IMR-90 (cell line): ENCODE data around the gene CUL1. TPM values are rescaled to one million over a fixed set of nuclear protein-coding genes. Genes with fewer than 3 reads are reported as not detected.

Experiments used
- ATAC-seq: fragments of 200-7000 bp; cut with Tn5 transposase; 2 replicates; pipeline ENCODE4 v1.9.1; 2020; ENCODE audit warnings: low read depth, mild to moderate bottlenecking, moderate library complexity
- BruUV-seq: library from RNA; stranded (reverse); fragments of 400-500 nt; replicated peaks from 2 replicates; lab custom pipeline; 2021; lab: Mats Ljungman, UMichigan
- CTCF ChIA-PET: fragments of 300-600 bp; formaldehyde crosslinking; extraction: SDS; loops from one replicate; lab custom pipeline; 2021; ENCODE audit warnings: antibody characterized with exemption; lab: Yijun Ruan, JAX
- POLR2A ChIA-PET: fragments of 300-600 bp; sonication (Branson Sonifier 250); formaldehyde crosslinking; loops from one replicate; lab custom pipeline; 2022; ENCODE audit warnings: antibody characterized with exemption; ENCODE audit not compliant: unreplicated experiment; lab: Charles Lee
- DNase-seq: peaks from one replicate; pipeline ENCODE4 v3.0.0; 2013
- H2AFZ ChIP-seq: replicated peaks from 2 replicates; pipeline ENCODE3; 2013; ENCODE audit warnings: low read length, mild to moderate bottlenecking; ENCODE audit not compliant: poor library complexity
- H2AK5ac ChIP-seq: 2 replicates; pipeline ENCODE4 v1.6.1; 2013; ENCODE audit warnings: low read depth, low read length, inconsistent platforms
- H2AK9ac ChIP-seq: replicated peaks from 2 replicates; pipeline ENCODE3; 2013; ENCODE audit warnings: mild to moderate bottlenecking, low read depth, low read length, moderate library complexity; ENCODE audit not compliant: poor library complexity
- H2BK120ac ChIP-seq: 2 replicates; pipeline ENCODE4 v1.6.1; 2013; ENCODE audit warnings: low read depth, low read length, inconsistent platforms
- H2BK15ac ChIP-seq: 3 replicates; pipeline ENCODE4 v1.6.1; 2013; ENCODE audit warnings: low read depth, low read length, inconsistent platforms
- H2BK20ac ChIP-seq: 2 replicates; pipeline ENCODE4 v1.6.1; 2013; ENCODE audit warnings: low read depth, mild to moderate bottlenecking, inconsistent platforms, low read length, moderate library complexity
- H2BK5ac ChIP-seq: 2 replicates; pipeline ENCODE4 v1.6.1; 2013; ENCODE audit warnings: mild to moderate bottlenecking, low read depth, low read length, inconsistent platforms; ENCODE audit not compliant: poor library complexity, severe bottlenecking
- H3K14ac ChIP-seq: replicated peaks from 2 replicates; pipeline ENCODE4 v1.6.1; 2013; ENCODE audit warnings: low read depth, low read length, inconsistent platforms
- H3K18ac ChIP-seq: 2 replicates; pipeline ENCODE4 v1.6.1; 2013; ENCODE audit warnings: low read depth, low read length, control low read depth
- H3K23ac ChIP-seq: 2 replicates; pipeline ENCODE4 v1.6.1; 2013; ENCODE audit warnings: low read depth, low read length, inconsistent platforms
- H3K27ac ChIP-seq: 2 replicates; pipeline ENCODE4 v1.5.1; 2013; ENCODE audit warnings: mild to moderate bottlenecking, control low read depth, low read length; ENCODE audit not compliant: insufficient read depth
- H3K27me3 ChIP-seq: 2 replicates; pipeline ENCODE4 v1.6.1; 2013; ENCODE audit warnings: low read length; ENCODE audit not compliant: control insufficient read depth, insufficient read depth
- H3K36me3 ChIP-seq: 2 replicates; pipeline ENCODE4 v1.6.1; 2013; ENCODE audit warnings: low read length, mixed read lengths; ENCODE audit not compliant: control insufficient read depth, insufficient read depth
- H3K4ac ChIP-seq: 2 replicates; pipeline ENCODE4 v1.6.1; 2013; ENCODE audit warnings: low read depth, low read length, inconsistent platforms
- H3K4me1 ChIP-seq: 2 replicates; pipeline ENCODE4 v1.6.1; 2013; ENCODE audit warnings: low read length, mixed read lengths; ENCODE audit not compliant: control insufficient read depth, insufficient read depth
- H3K4me2 ChIP-seq: 2 replicates; pipeline ENCODE4 v1.6.1; 2013; ENCODE audit warnings: low read depth, mild to moderate bottlenecking, control low read depth, low read length, moderate library complexity
- H3K4me3 ChIP-seq: 2 replicates; pipeline ENCODE4 v1.5.1; 2013; ENCODE audit warnings: low read depth, mild to moderate bottlenecking, control low read depth, low read length, moderate library complexity; ENCODE audit not compliant: insufficient read depth
- H3K56ac ChIP-seq: 2 replicates; pipeline ENCODE4 v1.6.1; 2013; ENCODE audit warnings: low read length, inconsistent platforms; ENCODE audit not compliant: insufficient read depth; ENCODE audit errors: extremely low read depth
- H3K79me1 ChIP-seq, 2 experiments: 2 replicates each; pipeline ENCODE4 v1.6.1; 2013; ENCODE audit warnings: low read length in 2 of 2, inconsistent platforms in 1 of 2, low read depth in 1 of 2
- H3K9ac ChIP-seq: 2 replicates; pipeline ENCODE4 v1.6.1; 2013; ENCODE audit warnings: low read depth, low read length, control low read depth
- H3K9me1 ChIP-seq: 2 replicates; pipeline ENCODE4 v1.6.1; 2013; ENCODE audit warnings: low read length, inconsistent platforms; ENCODE audit not compliant: insufficient read depth
- H3K9me3 ChIP-seq: 2 replicates; pipeline ENCODE4 v1.6.1; 2013; ENCODE audit warnings: low read length; ENCODE audit not compliant: control insufficient read depth, insufficient read depth
- H4K20me1 ChIP-seq: 2 replicates; pipeline ENCODE4 v1.6.1; 2013; ENCODE audit warnings: low read length, inconsistent platforms; ENCODE audit not compliant: insufficient read depth
- H4K5ac ChIP-seq: 2 replicates; pipeline ENCODE4 v1.6.1; 2013; ENCODE audit warnings: mild to moderate bottlenecking, low read depth, low read length, control low read depth
- H4K8ac ChIP-seq, 2 experiments: 2 replicates each; pipeline ENCODE4 v1.6.1; 2013; ENCODE audit warnings: low read depth in 2 of 2, low read length in 2 of 2, control low read depth in 1 of 2, inconsistent platforms in 1 of 2
- H4K91ac ChIP-seq: 2 replicates; pipeline ENCODE4 v1.6.1; 2013; ENCODE audit warnings: low read depth, low read length, inconsistent platforms; ENCODE audit not compliant: insufficient read depth
- BHLHE40 ChIP-seq: fragments of 150-350 bp; IDR thresholded peaks from 2 replicates; pipeline ENCODE4 v1.6.1; 2016; ENCODE audit warnings: mild to moderate bottlenecking, low read depth, low read length
- CEBPB ChIP-seq: IDR thresholded peaks from 2 replicates; pipeline ENCODE4 v1.6.1; 2012; ENCODE audit warnings: low read depth, low read length, improper control_type of control experiment
- CHD1 ChIP-seq: IDR thresholded peaks from 2 replicates; pipeline ENCODE4 v1.6.1; 2012; ENCODE audit warnings: low read depth, low read length, improper control_type of control experiment
- FOS ChIP-seq: fragments of 150-350 bp; IDR thresholded peaks from 2 replicates; pipeline ENCODE4 v1.6.1; 2016; ENCODE audit warnings: low read depth, low read length
- MAZ ChIP-seq: IDR thresholded peaks from 2 replicates; pipeline ENCODE4 v1.6.1; 2012; ENCODE audit warnings: low read depth, mild to moderate bottlenecking, low read length, improper control_type of control experiment, moderate library complexity, borderline replicate concordance
- MXI1 ChIP-seq: IDR thresholded peaks from 2 replicates; pipeline ENCODE4 v1.6.1; 2012; ENCODE audit warnings: low read depth, mild to moderate bottlenecking, low read length, moderate library complexity, borderline replicate concordance
- NFE2L2 ChIP-seq: fragments of 150-350 bp; IDR thresholded peaks from 2 replicates; pipeline ENCODE4 v1.6.1; 2016; ENCODE audit warnings: low read depth, mild to moderate bottlenecking, low read length
- POLR2A ChIP-seq: IDR thresholded peaks from 2 replicates; pipeline ENCODE4 v1.6.1; 2012; ENCODE audit warnings: mild to moderate bottlenecking, low read depth, low read length
- RAD21 ChIP-seq: IDR thresholded peaks from 2 replicates; pipeline ENCODE4 v1.6.1; 2012; ENCODE audit warnings: low read length, improper control_type of control experiment
- RCOR1 ChIP-seq: IDR thresholded peaks from 2 replicates; pipeline ENCODE4 v1.6.1; 2012; ENCODE audit warnings: mild to moderate bottlenecking, low read length, improper control_type of control experiment; ENCODE audit not compliant: insufficient replicate concordance
- RFX5 ChIP-seq: IDR thresholded peaks from 2 replicates; pipeline ENCODE4 v1.8.0; 2012; ENCODE audit warnings: low read depth, mild to moderate bottlenecking, low read length, moderate library complexity
- SMC3 ChIP-seq: fragments of 150-350 bp; IDR thresholded peaks from 2 replicates; pipeline ENCODE4 v1.6.1; 2016; ENCODE audit warnings: low read depth, mild to moderate bottlenecking, antibody characterized with exemption, low read length, moderate library complexity
- WGBS, 2 experiments: methylation state at CpG; one replicate each; pipeline versions ENCODE4 v1.1.5 to v1.1.7; 2013; ENCODE audit warnings: missing lambda C conversion rate in 2 of 2; ENCODE audit not compliant: insufficient read length in 1 of 2; ENCODE audit errors: extremely low coverage in 2 of 2; 5-methylcytosine and 5-hydroxymethylcytosine counted together
- dilution Hi-C: fragments of 300-500 bp; cut with HindIII; formaldehyde crosslinking; loops from one replicate; pipeline ENCODE4 v1.14.3; 2018; ENCODE audit warnings: low sequenced_read_pairs; ENCODE audit not compliant: unreplicated experiment
- in situ Hi-C: fragments of 300-500 bp; cut with MboI; formaldehyde crosslinking; loops from 3 replicates; pipeline ENCODE4 v1.14.3; 2019; ENCODE audit warnings: low sequenced_read_pairs, inconsistent platforms, mixed read lengths
- intact Hi-C: fragments of 100-400 bp; cut with micrococcal nuclease; formaldehyde crosslinking; loops from 2 replicates; pipeline ENCODE4 v1.10.0; 2022
- polyA plus RNA-seq, 3 experiments: library from polyadenylated mRNA; depleted of rRNA; stranded (reverse); fragments of >200 nt; gene quantifications; 2 replicates each; pipeline ENCODE4 v1.2.3, GENCODE V29; 2012; ENCODE audit warnings: low replicate concordance in 1 of 3
- total RNA-seq: library from RNA; depleted of rRNA; stranded (reverse); fragments of >200 nt; gene quantifications from 2 replicates; pipeline ENCODE4 v1.2.3, GENCODE V29; 2012
- TF ChIP-seq, protein P1 (sequence below): conservative IDR thresholded peaks from 2 replicates; pipeline ENCODE4 v1.5.1; 2012; ENCODE audit warnings: mild to moderate bottlenecking, low read depth, low read length, improper control_type of control experiment
- TF ChIP-seq, protein P2 (sequence below): fragments of 150-350 bp; IDR thresholded peaks from 2 replicates; pipeline ENCODE4 v1.6.1; 2017; ENCODE audit warnings: mild to moderate bottlenecking, antibody characterized with exemption, low read length, low read depth
- TF ChIP-seq, protein P3 (sequence below): fragments of 150-350 bp; IDR thresholded peaks from 2 replicates; pipeline ENCODE4 v1.6.1; 2016; ENCODE audit warnings: low read depth, mild to moderate bottlenecking, low read length, moderate library complexity, borderline replicate concordance

Gene CUL1
- total and polyA plus RNA-seq, 2 of the 4 experiments (the other 2 are of a cell fraction) = 44.0 to 46.2 TPM

DNA sequence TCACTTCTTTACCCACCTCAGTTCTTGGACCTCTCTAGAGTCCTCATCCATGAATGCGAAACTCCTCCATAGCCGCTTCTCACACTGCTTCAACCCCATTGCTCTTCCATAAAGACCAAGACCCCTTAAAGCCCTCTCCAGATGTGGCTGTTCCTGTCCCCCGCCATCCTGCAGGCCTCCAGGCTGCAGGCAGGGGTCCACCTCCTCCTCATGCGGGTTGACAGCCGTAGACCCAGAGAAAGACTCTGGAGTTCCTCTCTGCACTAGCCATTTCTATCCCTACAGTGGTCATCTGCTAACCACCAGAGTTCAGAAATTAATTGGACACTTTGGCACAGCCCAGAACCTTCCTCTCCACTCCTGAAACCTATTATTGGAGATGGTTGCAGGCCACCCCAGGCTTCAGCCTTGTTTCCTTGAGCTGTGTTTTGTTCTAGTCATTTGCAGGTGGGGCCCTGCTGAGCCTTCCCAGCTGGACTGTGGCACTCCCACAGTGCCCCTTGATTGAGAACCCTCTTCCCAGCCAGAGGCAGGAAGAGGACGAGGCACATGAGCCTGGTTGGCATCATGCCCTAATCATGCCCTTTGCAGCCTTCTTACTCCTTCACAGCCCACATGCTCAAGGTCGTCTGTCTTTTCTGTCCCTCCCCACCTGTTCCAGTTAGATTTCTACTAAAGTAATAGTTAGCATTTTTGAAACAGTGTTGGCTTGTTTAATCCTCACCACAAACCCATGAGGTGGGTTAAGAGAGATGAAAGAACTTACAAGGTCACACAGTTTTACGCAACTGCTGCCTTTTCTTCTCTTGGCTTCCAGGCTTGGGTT, 23.9 kb downstream of the CUL1 start:
- H3K27me3 ChIP-seq = no peaks in the 10 kb centered on the region
- POLR2A ChIA-PET = no interaction called here
- H3K14ac ChIP-seq = no peak overlapping the region
- H2BK5ac ChIP-seq = no peak overlapping the region
- H3K36me3 ChIP-seq = no peaks in the 10 kb centered on the region
- H3K23ac ChIP-seq = no peak overlapping the region
- ATAC-seq (no peak), DNase-seq (no peak)
- H3K56ac ChIP-seq = no peak overlapping the region
- in situ Hi-C loops (no loop called here), dilution Hi-C loops (no loop called here), intact Hi-C loops (no loop called here)
- H4K8ac ChIP-seq = no peak overlapping the region
- H3K9me1 ChIP-seq = peaks cover 32% of the 10 kb centered on the region
- no peak overlapping the region for H4K91ac ChIP-seq
- no peak overlapping the region for H3K4me3 ChIP-seq
- H2AK5ac ChIP-seq = no peak overlapping the region
- CTCF ChIA-PET = no interaction called here
- BruUV-seq = no TSS peak
- H2BK15ac ChIP-seq = no peak overlapping the region
- 97% methylated on average over 6 of the region's 8 CpGs; no CpG with 5 or more reads in 1 of the 2 experiments for WGBS, 2 experiments
- H3K9ac ChIP-seq = no peak overlapping the region
- no peak overlapping the region for H2AFZ ChIP-seq
- H3K18ac ChIP-seq = no peak overlapping the region
- H3K27ac ChIP-seq = no peak overlapping the region
- H3K9me3 ChIP-seq = no peaks in the 10 kb centered on the region
- H3K79me1 ChIP-seq = peaks cover 14 to 64% of the 10 kb centered on the region in 2 experiments
- no peak overlapping the region for H3K4ac ChIP-seq
- peaks cover 24% of the 10 kb centered on the region for H3K4me1 ChIP-seq
- H2BK20ac ChIP-seq = no peak overlapping the region
- no peak overlapping the region for H3K4me2 ChIP-seq
- H2BK120ac ChIP-seq = no peak overlapping the region
- H4K20me1 ChIP-seq = peaks cover 91% of the 10 kb centered on the region
- no peak overlapping the region for H2AK9ac ChIP-seq
- no peak overlapping the region for H4K5ac ChIP-seq
- TF ChIP-seq FOS (no peak), RAD21 (no peak), RCOR1 (no peak), NFE2L2 (no peak), POLR2A (no peak), MAZ (no peak), CHD1 (no peak), SMC3 (no peak), CEBPB (no peak), BHLHE40 (no peak), MXI1 (no peak), RFX5 (no peak)
- TF ChIP-seq, protein P1, sequence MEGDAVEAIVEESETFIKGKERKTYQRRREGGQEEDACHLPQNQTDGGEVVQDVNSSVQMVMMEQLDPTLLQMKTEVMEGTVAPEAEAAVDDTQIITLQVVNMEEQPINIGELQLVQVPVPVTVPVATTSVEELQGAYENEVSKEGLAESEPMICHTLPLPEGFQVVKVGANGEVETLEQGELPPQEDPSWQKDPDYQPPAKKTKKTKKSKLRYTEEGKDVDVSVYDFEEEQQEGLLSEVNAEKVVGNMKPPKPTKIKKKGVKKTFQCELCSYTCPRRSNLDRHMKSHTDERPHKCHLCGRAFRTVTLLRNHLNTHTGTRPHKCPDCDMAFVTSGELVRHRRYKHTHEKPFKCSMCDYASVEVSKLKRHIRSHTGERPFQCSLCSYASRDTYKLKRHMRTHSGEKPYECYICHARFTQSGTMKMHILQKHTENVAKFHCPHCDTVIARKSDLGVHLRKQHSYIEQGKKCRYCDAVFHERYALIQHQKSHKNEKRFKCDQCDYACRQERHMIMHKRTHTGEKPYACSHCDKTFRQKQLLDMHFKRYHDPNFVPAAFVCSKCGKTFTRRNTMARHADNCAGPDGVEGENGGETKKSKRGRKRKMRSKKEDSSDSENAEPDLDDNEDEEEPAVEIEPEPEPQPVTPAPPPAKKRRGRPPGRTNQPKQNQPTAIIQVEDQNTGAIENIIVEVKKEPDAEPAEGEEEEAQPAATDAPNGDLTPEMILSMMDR = no peak
- TF ChIP-seq, protein P2, sequence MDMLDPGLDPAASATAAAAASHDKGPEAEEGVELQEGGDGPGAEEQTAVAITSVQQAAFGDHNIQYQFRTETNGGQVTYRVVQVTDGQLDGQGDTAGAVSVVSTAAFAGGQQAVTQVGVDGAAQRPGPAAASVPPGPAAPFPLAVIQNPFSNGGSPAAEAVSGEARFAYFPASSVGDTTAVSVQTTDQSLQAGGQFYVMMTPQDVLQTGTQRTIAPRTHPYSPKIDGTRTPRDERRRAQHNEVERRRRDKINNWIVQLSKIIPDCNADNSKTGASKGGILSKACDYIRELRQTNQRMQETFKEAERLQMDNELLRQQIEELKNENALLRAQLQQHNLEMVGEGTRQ = no peak
- TF ChIP-seq, protein P3, sequence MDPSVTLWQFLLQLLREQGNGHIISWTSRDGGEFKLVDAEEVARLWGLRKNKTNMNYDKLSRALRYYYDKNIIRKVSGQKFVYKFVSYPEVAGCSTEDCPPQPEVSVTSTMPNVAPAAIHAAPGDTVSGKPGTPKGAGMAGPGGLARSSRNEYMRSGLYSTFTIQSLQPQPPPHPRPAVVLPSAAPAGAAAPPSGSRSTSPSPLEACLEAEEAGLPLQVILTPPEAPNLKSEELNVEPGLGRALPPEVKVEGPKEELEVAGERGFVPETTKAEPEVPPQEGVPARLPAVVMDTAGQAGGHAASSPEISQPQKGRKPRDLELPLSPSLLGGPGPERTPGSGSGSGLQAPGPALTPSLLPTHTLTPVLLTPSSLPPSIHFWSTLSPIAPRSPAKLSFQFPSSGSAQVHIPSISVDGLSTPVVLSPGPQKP = no peak
